Measurements from ENCODE around the gene TNNC1. TPM values are rescaled to one million over a fixed set of nuclear protein-coding genes. Genes with fewer than 3 reads are reported as not detected.

The TNNC1 gene
- total and polyA plus RNA-seq, 10 of the 15 experiments (the other 5 are each of a cell fraction or from before 2014, with no cell fraction given): 0.13 to 1.3 (median 0.53) TPM; not detected in 2

GRCh38 chr3:52458770-52459545 lies 5.1 kb upstream of the TNNC1 start:
- 47% methylated on average over 14 of the region's 14 CpGs for WGBS (ENCODE audit: insufficient coverage, insufficient replicate concordance, low lambda C conversion rate, missing lambda C conversion rate)
- DNase-seq (ENCODE audit: low read depth, low spot score) (peak; percentile 27), ATAC-seq (peak; percentile 54), FAIRE-seq (no peak)
- no peaks in the 10 kb centered on the region for H4K20me1 ChIP-seq (ENCODE audit: control insufficient read depth, insufficient read depth)
- ChIA-PET SMC1A (ENCODE audit: uncharacterized antibody, unreplicated experiment) (interaction anchor here (0.7 to 1.2 kb wide), 5 partner anchors 11 to 318 kb away, joined by 3 to 4 read pairs (median 3); partner anchors contain the start of gene ITIH1), POLR2A (interaction anchor here (0.5 to 1.7 kb wide), 5 partner anchors 11 to 959 kb away, joined by 3 to 9 read pairs (median 4); no protein-coding TSS in a partner anchor), CTCF (interaction anchor here (0.6 to 5.1 kb wide), 6 partner anchors 12 to 225 kb away, joined by 3 to 34 read pairs (median 4); partner anchors contain the start of gene SEMA3G), RAD21 (ENCODE audit: unreplicated experiment) (interaction anchor here (0.7 to 1.4 kb wide), 6 partner anchors 9 to 168 kb away, joined by 3 read pairs; partner anchors contain the start of gene UQCC5)
- peaks cover 0 to 17% of the 10 kb centered on the region in 2 experiments for H3K36me3 ChIP-seq (ENCODE audit: control insufficient read depth in 2 of 2, insufficient read depth in 2 of 2, low read length in 1 of 2)
- peaks cover 26% of the 10 kb centered on the region for H3K79me2 ChIP-seq (ENCODE audit: control insufficient read depth, insufficient read depth, low read length)
- no peaks in the 10 kb centered on the region for H3K9me3 ChIP-seq (replicated peaks; ENCODE audit: control insufficient read depth, insufficient read depth, low read length)
- BruUV-seq (replicated peaks): TSS peak; percentile 47
- H3K27ac ChIP-seq (ENCODE audit: control insufficient read depth, insufficient read depth): 0 out of 2 replicates have a peak overlapping the region, but pooled peaks have one; percentile 29
- H2AFZ ChIP-seq (ENCODE audit: control insufficient read depth, low read depth, low read length): no peak overlapping the region
- no peak overlapping the region for H3K4me3 ChIP-seq
- H3K27me3 ChIP-seq (replicated peaks in 1 of 2; ENCODE audit: control insufficient read depth in 2 of 2, insufficient read depth in 2 of 2, low read length in 1 of 2): no peaks in the 10 kb centered on the region
- intact Hi-C loops (cut with micrococcal nuclease; ENCODE audit: unreplicated experiment): loop anchor here (5.0 to 10.0 kb wide), 2 partner anchors 78 to 226 kb away; partner anchors contain the start of genes GNL3, PBRM1 and UQCC5
- H3K4me2 ChIP-seq (ENCODE audit: control insufficient read depth, insufficient read depth): peak overlapping the region; percentile 6
- no peak overlapping the region for H3K9ac ChIP-seq (ENCODE audit: control insufficient read depth, insufficient read depth, low read length)
- peaks cover 36% of the 10 kb centered on the region for H3K4me1 ChIP-seq (ENCODE audit: control insufficient read depth, insufficient read depth, low read length)
- in situ Hi-C loops (cut with MboI): no loop called here
- TF ChIP-seq IKZF1 (conservative IDR thresholded peaks at IDR 0.05) (no peak), ZNF24 (IDR thresholded peaks at IDR 0.05) (no peak), ZNF217 (IDR thresholded peaks at IDR 0.05) (no peak), POLR2A (IDR thresholded peaks at IDR 0.05; ENCODE audit: low read depth, low read length) (no peak), CBFB (IDR thresholded peaks at IDR 0.05; ENCODE audit: low read depth) (0 out of 2 replicates have a peak, but pooled peaks have one; percentile 16), STAT3 (IDR thresholded peaks at IDR 0.05; ENCODE audit: low read depth, low read length) (no peak), CREM (IDR thresholded peaks at IDR 0.05; ENCODE audit: low read depth) (peak; percentile 17; the same call in 1 of the 2 replicates), ZNF274 (IDR thresholded peaks at IDR 0.05; ENCODE audit: insufficient read depth, insufficient read length) (no peak), MEF2A (IDR thresholded peaks at IDR 0.05; ENCODE audit: insufficient read depth, low read depth, low read length) (no peak), RUNX3 (IDR thresholded peaks at IDR 0.05; ENCODE audit: low read length) (peak; percentile 47; the same call in 1 of the 2 replicates), BHLHE40 (IDR thresholded peaks at IDR 0.05; ENCODE audit: borderline replicate concordance in 1 of 2, low read depth in 2 of 2, low read length in 1 of 2) (no peak), NR2F1 (conservative IDR thresholded peaks at IDR 0.05) (peak; percentile 78), POU2F2 (IDR thresholded peaks at IDR 0.05; ENCODE audit: borderline replicate concordance, low read depth, low read length) (no peak), ATF2 (IDR thresholded peaks at IDR 0.05; ENCODE audit: low read length) (no peak), CREB1 (IDR thresholded peaks at IDR 0.05; ENCODE audit: low read depth) (peak; percentile 65; the same call in 1 of the 2 replicates), SRF (IDR thresholded peaks at IDR 0.05; ENCODE audit: low read depth in 2 of 2, low read length in 2 of 2) (no peak), PKNOX1 (IDR thresholded peaks at IDR 0.05) (no peak), BRCA1 (IDR thresholded peaks at IDR 0.05; ENCODE audit: low read depth, low read length) (no peak), GATAD2B (conservative IDR thresholded peaks at IDR 0.05; ENCODE audit: low read depth) (no peak), RELB (IDR thresholded peaks at IDR 0.05; ENCODE audit: low read depth) (no peak), ATF7 (IDR thresholded peaks at IDR 0.05; ENCODE audit: low read depth) (peak; percentile 40; the same call in 1 of the 2 replicates), MTA3 (IDR thresholded peaks at IDR 0.05; ENCODE audit: borderline replicate concordance, low read length) (no peak)
